Astrocyte of the cerebellum (primary cell): ENCODE measurements around the gene RFX3.

Experiments used
- DNase-seq: peaks from one replicate; pipeline ENCODE4 v3.0.0-alpha.2; 2011; ENCODE audit warnings: low read depth
- H3K4me3 ChIP-seq: 2 replicates; pipeline ENCODE4 v1.5.1; 2011; ENCODE audit warnings: mild to moderate bottlenecking, low read depth, low read length, moderate library complexity
- in situ Hi-C: cut with HindIII; loops from 2 replicates; pipeline ENCODE4 v1.10.0; 2017; ENCODE audit warnings: low sequenced_read_pairs
- TF ChIP-seq, protein P1 (sequence below): IDR thresholded peaks from 2 replicates; pipeline ENCODE4 v1.5.1; 2012; ENCODE audit warnings: low read length, low read depth, moderate library complexity, mild to moderate bottlenecking; ENCODE audit errors: missing control alignments

RFX3 gene

GRCh38 chr9:3497401-3497800 is 28.4 kb downstream of the RFX3 start:
- in situ Hi-C loops: no loop called here
- TF ChIP-seq, protein P1, sequence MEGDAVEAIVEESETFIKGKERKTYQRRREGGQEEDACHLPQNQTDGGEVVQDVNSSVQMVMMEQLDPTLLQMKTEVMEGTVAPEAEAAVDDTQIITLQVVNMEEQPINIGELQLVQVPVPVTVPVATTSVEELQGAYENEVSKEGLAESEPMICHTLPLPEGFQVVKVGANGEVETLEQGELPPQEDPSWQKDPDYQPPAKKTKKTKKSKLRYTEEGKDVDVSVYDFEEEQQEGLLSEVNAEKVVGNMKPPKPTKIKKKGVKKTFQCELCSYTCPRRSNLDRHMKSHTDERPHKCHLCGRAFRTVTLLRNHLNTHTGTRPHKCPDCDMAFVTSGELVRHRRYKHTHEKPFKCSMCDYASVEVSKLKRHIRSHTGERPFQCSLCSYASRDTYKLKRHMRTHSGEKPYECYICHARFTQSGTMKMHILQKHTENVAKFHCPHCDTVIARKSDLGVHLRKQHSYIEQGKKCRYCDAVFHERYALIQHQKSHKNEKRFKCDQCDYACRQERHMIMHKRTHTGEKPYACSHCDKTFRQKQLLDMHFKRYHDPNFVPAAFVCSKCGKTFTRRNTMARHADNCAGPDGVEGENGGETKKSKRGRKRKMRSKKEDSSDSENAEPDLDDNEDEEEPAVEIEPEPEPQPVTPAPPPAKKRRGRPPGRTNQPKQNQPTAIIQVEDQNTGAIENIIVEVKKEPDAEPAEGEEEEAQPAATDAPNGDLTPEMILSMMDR: no peak
- DNase-seq: no peak
- H3K4me3 ChIP-seq: no peak overlapping the region

DNA sequence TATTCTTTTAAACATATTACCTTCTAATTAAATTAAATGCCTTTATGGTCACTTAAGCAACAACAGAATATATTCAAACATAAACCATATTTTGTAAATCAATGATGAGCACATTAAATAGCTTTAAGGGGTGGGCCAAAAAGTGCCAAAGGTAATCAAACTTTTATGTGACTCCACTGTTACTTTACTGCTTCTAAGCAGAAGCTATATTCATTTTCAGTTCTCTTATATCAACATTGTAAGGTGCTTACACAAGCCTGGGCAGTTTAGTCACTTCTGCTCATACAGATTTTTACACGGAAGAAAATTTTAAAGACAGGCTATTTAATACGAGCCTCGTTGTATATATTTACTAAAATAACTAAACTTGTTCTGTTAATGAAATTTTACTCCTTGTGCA is 29.9 kb downstream of the RFX3 start:
- DNase-seq: no peak
- in situ Hi-C loops: no loop called here
- TF ChIP-seq, protein P1: no peak
- H3K4me3 ChIP-seq: no peak overlapping the region

DNA sequence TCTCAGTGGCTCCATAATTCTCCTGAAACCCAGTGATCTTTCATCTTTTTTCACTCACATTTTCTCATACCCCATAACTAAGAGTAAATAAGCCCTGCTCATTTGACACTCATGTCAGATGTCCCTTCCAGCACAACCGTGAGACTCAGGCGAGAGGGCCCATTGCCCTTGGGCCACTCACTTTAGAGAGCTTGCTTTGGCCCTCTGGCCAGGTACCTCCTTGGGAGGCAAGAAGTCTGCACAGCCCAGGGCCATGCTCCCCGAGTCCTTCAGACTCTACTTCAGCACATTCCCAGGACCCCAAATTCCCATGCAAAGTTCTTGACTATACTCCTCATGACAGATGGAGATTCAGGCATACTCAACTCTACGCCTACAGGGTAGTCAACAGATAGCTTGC is 33.6 kb downstream of the RFX3 start:
- H3K4me3 ChIP-seq: no peak overlapping the region
- TF ChIP-seq, protein P1: no peak
- DNase-seq: no peak
- in situ Hi-C loops: no loop called here

DNA sequence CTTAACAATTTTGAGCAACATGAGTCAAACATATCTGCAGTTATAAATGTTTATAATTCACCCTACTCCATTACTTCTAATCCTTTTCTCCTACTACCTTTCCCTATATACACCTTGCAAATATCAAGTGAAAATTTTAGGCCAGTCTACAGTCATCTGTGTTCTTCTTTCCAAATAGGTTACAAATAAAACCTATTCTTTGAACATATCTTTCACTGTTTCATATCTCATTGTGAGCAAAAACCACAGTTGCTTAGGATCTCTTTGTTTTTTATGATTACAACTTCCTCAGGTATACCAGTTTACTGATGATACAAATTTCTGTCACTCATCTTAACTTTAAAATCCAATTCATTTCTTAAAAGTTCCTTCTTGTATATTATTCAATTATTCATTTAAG is 34.4 kb downstream of the RFX3 start:
- no peak overlapping the region for H3K4me3 ChIP-seq
- no peak for DNase-seq
- in situ Hi-C loops: no loop called here
- TF ChIP-seq, protein P1: no peak

GRCh38 chr9:3490957-3491356 is 34.8 kb downstream of the RFX3 start:
- DNase-seq: no peak
- H3K4me3 ChIP-seq: no peak overlapping the region
- TF ChIP-seq, protein P1: no peak
- in situ Hi-C loops: no loop called here

GRCh38 chr9:3482578-3482977 is 43.2 kb downstream of the RFX3 start:
- in situ Hi-C loops: no loop called here
- no peak overlapping the region for H3K4me3 ChIP-seq
- TF ChIP-seq, protein P1: no peak
- no peak for DNase-seq

DNA sequence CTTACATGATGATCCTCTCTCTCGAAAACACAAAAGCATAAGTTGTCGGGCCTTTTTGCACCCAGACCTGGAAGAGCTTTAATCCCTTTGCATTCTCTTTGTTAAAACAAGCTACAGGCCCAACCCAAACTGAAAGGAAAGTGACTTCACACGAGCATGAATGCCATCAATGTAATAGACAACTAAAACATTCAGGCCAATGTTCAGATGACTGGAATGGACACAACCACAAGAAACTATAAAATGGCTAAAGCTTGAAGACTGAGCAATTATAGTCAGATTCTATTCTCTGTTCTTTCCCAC is 45.5 kb downstream of the RFX3 start:
- DNase-seq: no peak
- in situ Hi-C loops: no loop called here
- no peak overlapping the region for H3K4me3 ChIP-seq
- TF ChIP-seq, protein P1: no peak
